Activated CD8-positive, alpha-beta T cell treated with anti-CD3 and anti-CD28 coated beads for 36 hours (primary cell): ENCODE measurements around the gene MZB1. TPM values are rescaled to one million over a fixed set of nuclear protein-coding genes. Genes with fewer than 3 reads are reported as not detected.
A peak's percentile ranks its signal among the peaks of the same experiment; 100 is the strongest.

ENCODE experiments used
- ATAC-seq: fragments of 200-7000 bp; cut with Tn5 transposase; one replicate; pipeline ENCODE4 v1.10.0; 2021; ENCODE audit warnings: mild to moderate bottlenecking, moderate library complexity
- CTCF ChIA-PET: fragments of 350-600 bp; sonication (Branson Sonifier 250); formaldehyde crosslinking; loops from one replicate; lab custom pipeline; 2021; ENCODE audit warnings: antibody characterized with exemption; lab: Charles Lee
- POLR2A ChIA-PET: fragments of 350-600 bp; sonication (Branson Sonifier 250); formaldehyde crosslinking; loops from one replicate; lab custom pipeline; 2021; ENCODE audit warnings: antibody characterized with exemption; lab: Charles Lee
- DNase-seq: peaks from one replicate; pipeline ENCODE4 v3.0.0-alpha.2; 2020
- H3K27ac Mint-ChIP-seq: one replicate; pipeline ENCODE4 v1.8.0; 2021; ENCODE audit warnings: mild to moderate bottlenecking, mixed read lengths
- H3K27me3 Mint-ChIP-seq: one replicate; pipeline ENCODE4 v1.8.0; 2021; ENCODE audit warnings: mixed read lengths
- H3K36me3 Mint-ChIP-seq: one replicate; pipeline ENCODE4 v1.8.0; 2021; ENCODE audit warnings: low read depth, mixed read lengths
- H3K4me1 Mint-ChIP-seq: one replicate; pipeline ENCODE4 v1.8.0; 2021; ENCODE audit warnings: low read depth, mixed read lengths
- H3K4me3 Mint-ChIP-seq: one replicate; pipeline ENCODE4 v1.8.0; 2021; ENCODE audit warnings: mild to moderate bottlenecking, moderate library complexity, mixed read lengths
- H3K9me3 Mint-ChIP-seq: one replicate; pipeline ENCODE4 v1.8.0; 2021; ENCODE audit warnings: mixed read lengths
- CTCF ChIP-seq: fragments of 200-600 bp; IDR thresholded peaks from one replicate; pipeline ENCODE4 v1.8.0; 2022; ENCODE audit warnings: antibody characterized with exemption, mild to moderate bottlenecking
- intact Hi-C: fragments of 100-400 bp; cut with micrococcal nuclease; formaldehyde crosslinking; loops from one replicate; pipeline ENCODE4 v1.10.0; 2022
- total RNA-seq, 2 experiments: library from RNA; stranded (reverse); gene quantifications; one replicate each; pipeline ENCODE4 v1.2.3, GENCODE V29; 2021

MZB1 gene
- total RNA-seq, 2 experiments from 2014 or later = 14.4 to 14.5 TPM

- peak; percentile 96 for TF ChIP-seq CTCF
- ChIA-PET CTCF (interaction anchor here (0.6 to 13.9 kb wide), 49 partner anchors 8 to 343 kb away, joined by 3 to 444 read pairs (median 5); partner anchors contain the start of genes DNAJC18, SMIM33, STING1 and UBE2D2), POLR2A (interaction anchor here (0.6 to 2.2 kb wide), 9 partner anchors 11 to 138 kb away, joined by 3 to 5 read pairs (median 3); partner anchors contain the start of genes SMIM33, SPATA24 and STING1)
- H3K27me3 Mint-ChIP-seq = no peaks in the 10 kb centered on the region
- H3K36me3 Mint-ChIP-seq = peaks cover 39% of the 10 kb centered on the region
- no peaks in the 10 kb centered on the region for H3K9me3 Mint-ChIP-seq
- no peak overlapping the region for H3K4me3 Mint-ChIP-seq
- no peak overlapping the region for H3K27ac Mint-ChIP-seq
- intact Hi-C loops = loop anchor here (1.0 kb wide), 1 partner anchor 91 kb away; no protein-coding TSS in a partner anchor
- peaks cover 5% of the 10 kb centered on the region for H3K4me1 Mint-ChIP-seq
- DNase-seq (peak; percentile 72), ATAC-seq (peak; percentile 96)
Measured at GRCh38 chr5:139422307-139422893, 32.7 kb upstream of the MZB1 start.

GRCh38 chr5:139419226-139420192 is 29.8 kb upstream of the MZB1 start:
- POLR2A ChIA-PET = interaction anchor here (0.8 to 2.4 kb wide), 7 partner anchors 13 to 98 kb away, joined by 3 to 10 read pairs (median 3); partner anchors contain the start of gene DNAJC18
- Mint-ChIP-seq H3K36me3 (peaks cover 44% of the 10 kb centered on the region), H3K27ac (no peak overlapping the region), H3K27me3 (no peaks in the 10 kb centered on the region), H3K4me1 (peaks cover 30% of the 10 kb centered on the region), H3K4me3 (no peak overlapping the region), H3K9me3 (no peaks in the 10 kb centered on the region)
- DNase-seq = no peak
- intact Hi-C loops = no loop called here
- no peak for TF ChIP-seq CTCF
- CTCF ChIA-PET = interaction anchor here (0.9 to 13.9 kb wide), 9 partner anchors 9 to 346 kb away, joined by 3 to 444 read pairs (median 5); partner anchors contain the start of genes SMIM33, SPATA24 and STING1
- no peak for ATAC-seq

- CTCF ChIA-PET = interaction anchor here (1.0 to 13.9 kb wide), 4 partner anchors 8 to 347 kb away, joined by 3 to 444 read pairs (median 6); no protein-coding TSS in a partner anchor
- POLR2A ChIA-PET = interaction anchor here (0.8 to 0.9 kb wide), 2 partner anchors 20 to 99 kb away, joined by 3 read pairs; partner anchors contain the start of gene DNAJC18
- ATAC-seq = no peak
- Mint-ChIP-seq H3K4me1 (peaks cover 37% of the 10 kb centered on the region), H3K27ac (no peak overlapping the region), H3K27me3 (no peaks in the 10 kb centered on the region), H3K4me3 (no peak overlapping the region), H3K9me3 (no peaks in the 10 kb centered on the region), H3K36me3 (peaks cover 42% of the 10 kb centered on the region)
- intact Hi-C loops = no loop called here
- no peak for TF ChIP-seq CTCF
- DNase-seq = no peak
Measured at GRCh38 chr5:139418793-139419192, 29.1 kb upstream of the MZB1 start.

- Mint-ChIP-seq H3K4me1 (peaks cover 46% of the 10 kb centered on the region), H3K27ac (peak overlapping the region; percentile 96), H3K36me3 (peaks cover 42% of the 10 kb centered on the region), H3K9me3 (no peaks in the 10 kb centered on the region), H3K4me3 (no peak overlapping the region), H3K27me3 (no peaks in the 10 kb centered on the region)
- no peak for ATAC-seq
- no peak for DNase-seq
- TF ChIP-seq CTCF = no peak
- CTCF ChIA-PET = interaction anchor here (1.1 to 13.9 kb wide), 3 partner anchors 14 to 158 kb away, joined by 3 to 444 read pairs (median 11); partner anchors contain the start of gene SPATA24
- POLR2A ChIA-PET = no interaction called here
- intact Hi-C loops = no loop called here
Measured at GRCh38 chr5:139417214-139417613, 27.5 kb upstream of the MZB1 start.
